NCI-H1105 treated with DMSO at 0.1 percent for 48 hours (cell line): ENCODE measurements around the gene BICC1.

Experiments
- DNase-seq: peaks from one replicate; lab custom pipeline; 2025; lab: John Stamatoyannopoulos, UW

BICC1 gene

GRCh38 chr10:58599927-58600553, 87.4 kb downstream of the BICC1 start:
- DNase-seq: no peak

DNA sequence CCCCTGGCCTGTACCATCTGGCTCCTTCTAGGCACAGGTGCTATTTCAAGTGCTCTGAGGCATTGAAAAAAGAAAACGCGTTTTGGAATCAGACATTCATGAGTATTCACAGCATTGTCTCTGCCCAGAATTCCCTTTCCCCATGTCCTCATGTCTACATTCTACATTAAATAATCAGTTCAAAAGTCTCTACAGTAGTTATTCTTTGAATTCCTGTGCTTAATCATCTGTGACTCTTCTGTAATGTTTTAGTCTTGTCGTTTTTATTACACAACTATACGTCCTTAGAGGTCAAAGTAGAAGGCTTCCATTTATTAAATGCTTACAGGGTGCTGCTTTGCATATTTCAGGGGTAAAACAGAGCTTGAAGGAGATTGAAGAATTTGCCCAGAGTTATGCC, 95.7 kb downstream of the BICC1 start:
- no peak for DNase-seq

DNA sequence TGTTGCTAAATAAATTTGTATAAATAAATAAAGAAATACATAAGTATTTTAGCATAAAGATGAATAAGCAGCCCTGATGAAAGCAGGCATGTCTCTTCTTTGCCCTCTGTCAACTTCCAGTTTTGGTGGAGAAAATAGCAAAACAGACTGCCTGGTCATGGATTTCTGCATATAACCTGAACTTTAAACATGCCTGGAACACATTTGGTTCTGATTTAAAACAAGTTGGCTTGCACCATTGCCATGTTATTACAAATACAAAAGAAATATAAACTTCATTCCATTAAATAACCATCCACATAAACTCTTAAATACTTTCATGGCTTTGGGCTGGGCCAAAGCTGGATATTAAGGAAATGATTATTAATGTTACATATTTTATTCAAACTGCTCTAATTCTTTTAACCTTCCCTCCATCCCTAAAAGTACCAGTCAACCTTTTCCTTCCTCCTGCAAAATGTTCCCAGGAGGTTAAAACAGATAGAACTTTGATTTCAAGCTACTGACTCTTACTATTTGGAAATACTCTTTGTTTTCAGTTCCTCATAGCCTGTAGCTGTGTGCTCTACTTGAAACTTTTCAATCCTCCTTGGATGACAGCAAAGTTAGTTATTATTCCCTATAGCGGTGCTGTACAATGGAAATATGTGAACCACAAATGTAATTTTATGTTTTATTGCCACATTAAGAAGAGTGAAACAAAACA, 96.3 kb downstream of the BICC1 start:
- DNase-seq: no peak

DNA sequence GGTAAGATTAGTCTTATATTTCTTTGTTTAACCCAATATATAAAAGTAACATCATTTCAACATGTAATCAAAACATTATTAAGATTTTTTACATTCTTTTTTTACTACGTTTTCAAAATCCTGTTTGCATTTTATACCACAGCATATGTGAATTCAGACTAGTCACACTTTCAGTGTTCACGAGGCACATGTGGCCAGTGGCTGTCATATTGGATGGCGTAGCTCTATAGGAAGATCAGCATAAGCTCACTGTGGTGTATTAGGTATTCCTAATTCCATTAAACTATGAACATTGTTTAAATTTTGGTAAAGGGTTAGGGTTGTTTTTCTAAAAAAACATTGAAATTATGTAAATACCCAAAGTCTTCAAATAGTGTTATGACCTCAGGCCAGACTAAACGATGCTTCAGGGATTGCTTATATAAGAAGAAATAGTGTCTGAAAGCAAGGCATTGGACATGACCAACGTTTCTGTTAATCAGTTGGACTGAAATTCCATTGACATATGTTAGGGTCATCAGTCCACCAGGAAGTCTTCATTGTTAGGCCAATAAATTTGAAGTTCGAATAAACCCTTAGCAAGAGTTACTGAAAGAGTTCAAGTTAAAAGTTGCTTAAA, 97.0 kb downstream of the BICC1 start:
- no peak for DNase-seq

GRCh38 chr10:58615237-58615935, 102.7 kb downstream of the BICC1 start:
- DNase-seq: no peak

- DNase-seq: no peak
Measured at GRCh38 chr10:58618158-58618676, 105.5 kb downstream of the BICC1 start.

DNA sequence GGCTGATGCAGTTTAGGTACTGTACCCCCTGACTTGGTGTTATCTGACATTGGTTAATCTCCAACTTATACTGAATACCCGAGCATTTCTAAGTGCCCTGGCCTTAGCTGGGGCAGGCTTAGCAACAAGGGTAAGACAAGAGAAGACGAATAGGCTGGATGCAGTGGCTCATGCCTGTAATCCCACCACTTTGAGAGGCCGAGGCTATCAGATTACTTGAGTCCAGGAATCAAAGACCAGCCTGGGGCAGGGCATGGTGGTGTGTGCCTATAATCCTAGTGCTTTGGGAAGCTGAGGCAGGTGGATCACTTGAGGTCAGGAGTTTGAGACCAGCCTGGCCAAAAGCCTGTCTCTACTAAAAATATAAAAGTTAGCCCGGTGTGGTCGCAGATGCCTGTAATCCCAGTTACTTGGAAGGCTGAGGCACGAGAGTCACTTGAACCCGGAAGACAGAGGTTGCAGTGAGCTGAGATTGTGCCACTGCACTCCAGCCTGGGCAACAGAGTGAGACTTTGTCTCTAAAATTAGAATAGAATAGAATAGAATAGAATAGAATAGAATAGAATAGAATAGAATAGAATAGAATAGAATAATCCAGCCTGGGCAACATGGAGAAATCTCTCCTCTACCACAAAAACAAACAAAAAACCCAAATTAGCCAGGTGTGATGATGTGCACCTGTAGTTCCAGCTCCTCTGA, 108.9 kb downstream of the BICC1 start:
- no peak for DNase-seq

GRCh38 chr10:58622246-58622645, 109.6 kb downstream of the BICC1 start:
- no peak for DNase-seq

- DNase-seq: no peak
Measured at GRCh38 chr10:58625070-58625469, 112.4 kb downstream of the BICC1 start.

- no peak for DNase-seq
Measured at GRCh38 chr10:58627392-58627791, 114.7 kb downstream of the BICC1 start.

GRCh38 chr10:58631715-58632114, 119.0 kb downstream of the BICC1 start:
- DNase-seq: no peak

DNA sequence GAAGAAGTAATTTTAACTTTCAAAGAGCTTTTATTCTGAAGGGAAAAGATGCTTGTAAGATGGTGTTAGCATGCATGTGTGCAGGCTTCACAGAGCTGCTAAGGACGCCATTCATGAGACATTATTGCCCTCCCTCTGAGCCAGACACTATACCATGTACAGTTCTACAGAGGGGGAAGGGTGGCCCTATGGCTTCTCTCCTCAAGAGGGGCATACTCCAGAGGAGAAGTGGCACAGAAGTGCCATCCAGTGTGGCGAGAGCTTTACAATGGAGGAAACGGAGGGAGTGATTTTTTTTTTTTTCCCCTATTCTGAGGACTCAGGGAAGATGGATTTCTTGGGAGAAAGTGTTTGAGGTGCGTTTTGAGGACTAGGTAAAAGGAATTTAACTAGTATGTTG, 119.5 kb downstream of the BICC1 start:
- DNase-seq: no peak

DNA sequence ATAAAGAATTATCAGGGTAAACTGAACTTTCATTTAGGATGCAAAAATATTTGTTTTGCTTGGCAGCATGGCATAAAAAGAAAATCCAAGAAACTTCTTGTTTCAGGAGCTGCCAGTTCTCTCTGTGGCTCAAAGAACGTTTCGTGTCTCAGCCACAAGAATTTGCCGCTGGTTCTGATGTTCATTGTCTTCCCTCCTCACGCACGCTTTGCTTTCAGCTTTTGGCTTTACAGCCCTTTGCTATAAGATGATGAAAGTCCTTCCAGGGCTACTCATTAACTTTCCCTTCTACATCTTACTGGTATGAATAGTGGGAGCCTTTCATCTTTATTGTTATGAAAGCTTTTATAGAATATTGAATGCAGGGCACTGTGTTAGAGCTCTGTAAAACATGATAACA, 124.7 kb downstream of the BICC1 start:
- no peak for DNase-seq

- DNase-seq: no peak
Measured at GRCh38 chr10:58638388-58638787, 125.7 kb downstream of the BICC1 start.

DNA sequence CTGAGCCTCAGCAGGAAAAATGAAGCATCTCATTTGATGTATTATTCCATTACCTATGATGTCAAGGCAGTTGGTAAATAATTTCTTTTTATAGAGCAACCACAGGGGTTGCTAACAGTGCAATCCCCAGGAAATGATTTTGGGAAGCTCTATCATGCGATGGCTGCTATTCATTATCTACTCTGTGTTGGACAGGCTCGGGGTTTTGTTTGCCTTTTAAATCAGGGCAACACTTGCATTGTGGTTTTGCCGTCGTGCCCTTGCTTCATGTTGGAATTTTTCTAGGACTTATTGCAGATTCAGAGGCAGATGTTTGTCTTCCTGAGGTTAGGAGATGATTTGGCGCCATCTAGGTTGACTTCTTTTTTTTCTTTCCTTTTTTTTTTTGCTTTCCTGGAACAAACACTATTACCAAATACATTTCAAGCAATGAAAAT, 128.4 kb downstream of the BICC1 start:
- peak; percentile 13 for DNase-seq

DNA sequence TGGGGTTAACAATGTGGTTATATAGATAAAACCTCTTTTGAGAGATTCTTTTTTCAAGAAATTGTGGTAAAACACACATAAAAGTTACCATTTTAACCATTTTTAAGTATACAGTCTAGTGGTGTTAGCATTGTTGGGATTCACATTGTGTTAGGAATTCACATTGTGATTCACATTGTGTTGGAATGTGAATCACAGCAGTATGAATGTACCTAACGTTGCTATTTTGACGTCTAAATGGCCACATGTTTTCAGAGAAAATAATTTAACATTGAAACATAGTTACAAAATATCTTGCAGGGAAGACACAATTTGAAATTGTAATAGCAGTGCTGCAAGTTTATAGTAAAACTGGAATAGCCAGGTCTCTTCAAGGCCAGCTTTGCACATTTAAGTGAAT, 129.0 kb downstream of the BICC1 start:
- no peak for DNase-seq

GRCh38 chr10:58642283-58642682, 129.6 kb downstream of the BICC1 start:
- no peak for DNase-seq

GRCh38 chr10:58642916-58643428, 130.3 kb downstream of the BICC1 start:
- DNase-seq: no peak

GRCh38 chr10:58644311-58644710, 131.6 kb downstream of the BICC1 start:
- no peak for DNase-seq

- no peak for DNase-seq
Measured at GRCh38 chr10:58645416-58646146, 132.9 kb downstream of the BICC1 start.
